H1 (cell line): Measurements from ENCODE around the gene LITAF. TPM values are rescaled to one million over a fixed set of nuclear protein-coding genes. Genes with fewer than 3 reads are reported as not detected.

Experiments
- CTCF ChIP-seq, 3 experiments: IDR thresholded peaks; 1 replicate in 2 of 3; 2 replicates in 1 of 3; pipeline versions ENCODE4 v1.5.1 to v1.6.1; 2011; ENCODE audit warnings: low read length in 3 of 3, mild to moderate bottlenecking in 3 of 3, inconsistent platforms in 2 of 3, low read depth in 1 of 3, moderate library complexity in 1 of 3; ENCODE audit not compliant: insufficient read depth in 1 of 3; ENCODE audit errors: control extremely low read depth in 1 of 3
- polyA plus RNA-seq, 7 experiments: library from polyadenylated mRNA; depleted of rRNA in 3 of 7; stranded (reverse) in 5 of 7; unstranded in 2 of 7; fragments of >200 nt in 5 of 7; fragments of 200-250 nt in 2 of 7; gene quantifications; 1 replicate in 5 of 7; 2 replicates in 1 of 7; 4 replicates in 1 of 7; pipeline versions ENCODE4 v1.2.1 to v1.2.3, GENCODE V29; 2011 to 2013; ENCODE audit warnings: missing spikeins in 2 of 7, mixed read lengths in 2 of 7
- total RNA-seq: library from RNA; stranded (reverse); fragmentation: NEBNext Ultra II Directional; extraction: Animal tissue kit (Norgen Biotek cat#: 25700); gene quantifications from 2 replicates; pipeline ENCODE4 v1.2.1, GENCODE V29; 2021

The LITAF gene
- total and polyA plus RNA-seq, 2 of the 8 experiments (the other 6 are each of a cell fraction or from before 2014, with no cell fraction given): 165 to 205 TPM

GRCh38 chr16:11612665-11613025 is 25.9 kb upstream of the LITAF start (continued):
- no peak for TF ChIP-seq CTCF (IDR thresholded peaks at IDR 0.05; ENCODE audit: control extremely low read depth in 1 of 3, insufficient read depth in 1 of 3, low read depth in 1 of 3, low read length in 3 of 3)
